Liver (tissue), 3 donors: ENCODE measurements around the gene ELN.

ENCODE experiments used
- FOXA1 ChIP-seq: IDR thresholded peaks from 2 replicates; pipeline ENCODE4 v1.6.1; 2016; ENCODE audit warnings: antibody characterized with exemption
- GABPA ChIP-seq, 2 donors: IDR thresholded peaks in 1 of 2; conservative IDR thresholded peaks in 1 of 2; 2 replicates each; pipeline ENCODE4 v1.6.1; 2016; ENCODE audit warnings: antibody characterized with exemption in 2 of 2, mild to moderate bottlenecking in 1 of 2, moderate library complexity in 1 of 2
- HNF4A ChIP-seq, 2 donors: conservative IDR thresholded peaks; 2 replicates each; pipeline ENCODE4 v1.6.1; 2016; ENCODE audit warnings: antibody characterized with exemption in 2 of 2, mild to moderate bottlenecking in 2 of 2
- RAD21 ChIP-seq, 2 donors: IDR thresholded peaks; 2 replicates each; pipeline ENCODE4 v1.6.1; 2016; ENCODE audit warnings: antibody characterized with exemption in 2 of 2, mild to moderate bottlenecking in 2 of 2
- SP1 ChIP-seq: IDR thresholded peaks from 2 replicates; pipeline ENCODE4 v1.6.1; 2018; ENCODE audit warnings: antibody characterized with exemption, mild to moderate bottlenecking
- TAF1 ChIP-seq: conservative IDR thresholded peaks from 2 replicates; pipeline ENCODE4 v1.6.1; 2016; ENCODE audit warnings: antibody characterized with exemption, mild to moderate bottlenecking
- TF ChIP-seq, protein P1 (sequence below): fragments of 150-350 bp; IDR thresholded peaks from 2 replicates; pipeline ENCODE4 v1.5.1; 2017; ENCODE audit warnings: improper control_type of control experiment, low read depth, low read length; ENCODE audit not compliant: missing input control
- TF ChIP-seq, protein P2 (sequence below): IDR thresholded peaks from 2 replicates; pipeline ENCODE4 v1.6.1; 2016; ENCODE audit warnings: antibody characterized with exemption
- TF ChIP-seq, protein P3 (sequence below): IDR thresholded peaks from 2 replicates; pipeline ENCODE4 v1.6.1; 2016; ENCODE audit warnings: antibody characterized with exemption, mild to moderate bottlenecking
- TF ChIP-seq, protein P4 (sequence below): IDR thresholded peaks from 2 replicates; pipeline ENCODE4 v1.6.1; 2016; ENCODE audit warnings: antibody characterized with exemption
- TF ChIP-seq, protein P5 (sequence below): IDR thresholded peaks from 2 replicates; pipeline ENCODE4 v1.6.1; 2016; ENCODE audit warnings: antibody characterized with exemption
- donor health status: healthy.
- donor health status: healthy.

DNA sequence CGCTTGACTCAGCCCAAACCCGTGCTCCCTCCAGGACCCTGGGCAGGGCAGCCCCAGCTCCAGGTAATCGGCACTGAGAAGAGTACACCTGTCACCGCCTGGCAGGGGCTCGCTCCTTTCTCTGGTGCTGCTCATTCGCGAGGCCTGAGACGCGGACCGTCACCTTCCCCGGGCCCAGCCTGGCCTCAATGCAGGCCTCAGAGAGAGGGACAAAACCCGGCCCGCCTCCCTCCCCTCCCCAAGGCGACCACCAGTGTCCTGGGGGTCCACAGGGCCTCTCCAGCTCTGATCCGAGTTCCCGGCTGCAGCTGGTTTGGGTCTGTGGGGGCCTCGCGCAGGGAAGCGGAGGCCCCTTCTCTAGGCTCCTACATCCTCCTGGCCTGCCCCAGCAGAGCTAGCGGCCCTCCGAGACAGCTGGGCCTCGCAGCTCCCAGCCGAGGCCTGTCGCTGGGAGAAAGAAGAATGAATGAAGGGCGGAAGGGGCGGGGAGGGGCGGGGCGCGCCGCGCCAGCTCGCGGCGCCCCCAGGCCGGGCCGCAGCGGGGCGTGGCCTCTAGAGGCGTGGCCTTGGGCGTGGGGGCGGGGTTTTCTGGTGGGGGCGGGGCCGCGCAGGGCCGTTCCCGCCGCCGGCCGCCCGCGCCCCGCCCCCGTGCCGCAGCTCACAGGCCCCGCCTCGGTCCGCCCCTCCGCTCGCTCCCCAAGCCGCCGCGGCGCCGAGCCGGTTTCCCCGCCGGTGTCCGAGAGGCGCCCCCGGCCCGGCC lies 55.3 kb downstream of the ELN start, which contains the start of gene LIMK1:
- TF ChIP-seq, protein P1, sequence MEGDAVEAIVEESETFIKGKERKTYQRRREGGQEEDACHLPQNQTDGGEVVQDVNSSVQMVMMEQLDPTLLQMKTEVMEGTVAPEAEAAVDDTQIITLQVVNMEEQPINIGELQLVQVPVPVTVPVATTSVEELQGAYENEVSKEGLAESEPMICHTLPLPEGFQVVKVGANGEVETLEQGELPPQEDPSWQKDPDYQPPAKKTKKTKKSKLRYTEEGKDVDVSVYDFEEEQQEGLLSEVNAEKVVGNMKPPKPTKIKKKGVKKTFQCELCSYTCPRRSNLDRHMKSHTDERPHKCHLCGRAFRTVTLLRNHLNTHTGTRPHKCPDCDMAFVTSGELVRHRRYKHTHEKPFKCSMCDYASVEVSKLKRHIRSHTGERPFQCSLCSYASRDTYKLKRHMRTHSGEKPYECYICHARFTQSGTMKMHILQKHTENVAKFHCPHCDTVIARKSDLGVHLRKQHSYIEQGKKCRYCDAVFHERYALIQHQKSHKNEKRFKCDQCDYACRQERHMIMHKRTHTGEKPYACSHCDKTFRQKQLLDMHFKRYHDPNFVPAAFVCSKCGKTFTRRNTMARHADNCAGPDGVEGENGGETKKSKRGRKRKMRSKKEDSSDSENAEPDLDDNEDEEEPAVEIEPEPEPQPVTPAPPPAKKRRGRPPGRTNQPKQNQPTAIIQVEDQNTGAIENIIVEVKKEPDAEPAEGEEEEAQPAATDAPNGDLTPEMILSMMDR: no peak
- TF ChIP-seq, protein P2, sequence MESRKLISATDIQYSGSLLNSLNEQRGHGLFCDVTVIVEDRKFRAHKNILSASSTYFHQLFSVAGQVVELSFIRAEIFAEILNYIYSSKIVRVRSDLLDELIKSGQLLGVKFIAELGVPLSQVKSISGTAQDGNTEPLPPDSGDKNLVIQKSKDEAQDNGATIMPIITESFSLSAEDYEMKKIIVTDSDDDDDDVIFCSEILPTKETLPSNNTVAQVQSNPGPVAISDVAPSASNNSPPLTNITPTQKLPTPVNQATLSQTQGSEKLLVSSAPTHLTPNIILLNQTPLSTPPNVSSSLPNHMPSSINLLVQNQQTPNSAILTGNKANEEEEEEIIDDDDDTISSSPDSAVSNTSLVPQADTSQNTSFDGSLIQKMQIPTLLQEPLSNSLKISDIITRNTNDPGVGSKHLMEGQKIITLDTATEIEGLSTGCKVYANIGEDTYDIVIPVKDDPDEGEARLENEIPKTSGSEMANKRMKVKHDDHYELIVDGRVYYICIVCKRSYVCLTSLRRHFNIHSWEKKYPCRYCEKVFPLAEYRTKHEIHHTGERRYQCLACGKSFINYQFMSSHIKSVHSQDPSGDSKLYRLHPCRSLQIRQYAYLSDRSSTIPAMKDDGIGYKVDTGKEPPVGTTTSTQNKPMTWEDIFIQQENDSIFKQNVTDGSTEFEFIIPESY: no peak
- TF ChIP-seq, protein P3, sequence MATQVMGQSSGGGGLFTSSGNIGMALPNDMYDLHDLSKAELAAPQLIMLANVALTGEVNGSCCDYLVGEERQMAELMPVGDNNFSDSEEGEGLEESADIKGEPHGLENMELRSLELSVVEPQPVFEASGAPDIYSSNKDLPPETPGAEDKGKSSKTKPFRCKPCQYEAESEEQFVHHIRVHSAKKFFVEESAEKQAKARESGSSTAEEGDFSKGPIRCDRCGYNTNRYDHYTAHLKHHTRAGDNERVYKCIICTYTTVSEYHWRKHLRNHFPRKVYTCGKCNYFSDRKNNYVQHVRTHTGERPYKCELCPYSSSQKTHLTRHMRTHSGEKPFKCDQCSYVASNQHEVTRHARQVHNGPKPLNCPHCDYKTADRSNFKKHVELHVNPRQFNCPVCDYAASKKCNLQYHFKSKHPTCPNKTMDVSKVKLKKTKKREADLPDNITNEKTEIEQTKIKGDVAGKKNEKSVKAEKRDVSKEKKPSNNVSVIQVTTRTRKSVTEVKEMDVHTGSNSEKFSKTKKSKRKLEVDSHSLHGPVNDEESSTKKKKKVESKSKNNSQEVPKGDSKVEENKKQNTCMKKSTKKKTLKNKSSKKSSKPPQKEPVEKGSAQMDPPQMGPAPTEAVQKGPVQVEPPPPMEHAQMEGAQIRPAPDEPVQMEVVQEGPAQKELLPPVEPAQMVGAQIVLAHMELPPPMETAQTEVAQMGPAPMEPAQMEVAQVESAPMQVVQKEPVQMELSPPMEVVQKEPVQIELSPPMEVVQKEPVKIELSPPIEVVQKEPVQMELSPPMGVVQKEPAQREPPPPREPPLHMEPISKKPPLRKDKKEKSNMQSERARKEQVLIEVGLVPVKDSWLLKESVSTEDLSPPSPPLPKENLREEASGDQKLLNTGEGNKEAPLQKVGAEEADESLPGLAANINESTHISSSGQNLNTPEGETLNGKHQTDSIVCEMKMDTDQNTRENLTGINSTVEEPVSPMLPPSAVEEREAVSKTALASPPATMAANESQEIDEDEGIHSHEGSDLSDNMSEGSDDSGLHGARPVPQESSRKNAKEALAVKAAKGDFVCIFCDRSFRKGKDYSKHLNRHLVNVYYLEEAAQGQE: no peak
- TF ChIP-seq TAF1 (no peak), FOXA1 (no peak), RAD21 (IDR thresholded peaks at IDR 0.05) (no peak), SP1 (no peak), GABPA (IDR thresholded peaks at IDR 0.05 in 1 of 2, conservative IDR thresholded peaks at IDR 0.05 in 1 of 2) (no peak), HNF4A (conservative IDR thresholded peaks at IDR 0.05) (no peak)
- TF ChIP-seq, protein P4, sequence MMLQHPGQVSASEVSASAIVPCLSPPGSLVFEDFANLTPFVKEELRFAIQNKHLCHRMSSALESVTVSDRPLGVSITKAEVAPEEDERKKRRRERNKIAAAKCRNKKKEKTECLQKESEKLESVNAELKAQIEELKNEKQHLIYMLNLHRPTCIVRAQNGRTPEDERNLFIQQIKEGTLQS: no peak
- TF ChIP-seq, protein P5, sequence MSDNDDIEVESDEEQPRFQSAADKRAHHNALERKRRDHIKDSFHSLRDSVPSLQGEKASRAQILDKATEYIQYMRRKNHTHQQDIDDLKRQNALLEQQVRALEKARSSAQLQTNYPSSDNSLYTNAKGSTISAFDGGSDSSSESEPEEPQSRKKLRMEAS: no peak
